Measurements from ENCODE around the gene PCNT. TPM values are rescaled to one million over a fixed set of nuclear protein-coding genes. Genes with fewer than 3 reads are reported as not detected.

The PCNT gene
- total and polyA plus RNA-seq, 10 of the 15 experiments (the other 5 are each of a cell fraction or from before 2014, with no cell fraction given): 2.9 to 39.6 (median 20.5) TPM

DNA sequence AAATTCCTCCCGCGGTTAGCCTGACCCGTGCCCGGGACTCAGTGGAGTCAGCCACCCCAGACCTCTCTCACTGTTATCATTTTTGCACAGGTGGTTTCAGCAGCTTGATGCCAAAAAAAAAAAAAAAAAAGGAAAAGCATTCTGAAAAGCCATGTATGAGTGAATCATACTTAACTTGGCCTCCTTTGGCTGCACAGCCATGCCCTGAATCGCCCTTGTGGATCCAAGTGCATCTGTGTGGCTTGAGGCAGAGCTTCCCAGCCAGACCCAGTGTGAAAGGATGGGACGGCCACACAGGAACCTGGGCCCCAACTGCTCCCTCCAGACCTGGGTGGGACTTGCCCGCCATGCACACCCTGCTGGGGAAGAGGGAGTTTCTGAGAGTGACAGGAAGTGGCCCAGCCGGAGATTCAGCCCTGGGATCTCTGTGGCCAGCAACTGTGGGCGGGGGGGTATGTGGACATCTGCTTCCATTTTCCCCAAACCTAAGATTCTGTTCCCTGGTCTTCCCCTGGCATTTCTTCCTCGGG, 29.2 kb upstream of the PCNT start:
- ChIA-PET CTCF (interaction anchor here (1.0 kb wide), 1 partner anchor 19 kb away, joined by 3 read pairs; no protein-coding TSS in a partner anchor), RAD21 (ENCODE audit: unreplicated experiment) (no interaction called here), POLR2A (no interaction called here), SMC1A (ENCODE audit: uncharacterized antibody, unreplicated experiment) (no interaction called here)
- Histone ChIP-seq H3K27ac (ENCODE audit: control insufficient read depth, insufficient read depth) (no peak overlapping the region), H3K4me1 (ENCODE audit: control insufficient read depth, insufficient read depth, low read length) (peaks cover 6% of the 10 kb centered on the region), H3K9ac (ENCODE audit: control insufficient read depth, insufficient read depth, low read length) (no peak overlapping the region), H2AFZ (ENCODE audit: control insufficient read depth, low read depth, low read length) (no peak overlapping the region), H3K36me3 (ENCODE audit: control insufficient read depth in 2 of 2, insufficient read depth in 2 of 2, low read length in 1 of 2) (peaks cover 7 to 12% of the 10 kb centered on the region in 2 experiments; a peak in 3 of 4 replicates), H3K27me3 (replicated peaks in 1 of 2; ENCODE audit: control insufficient read depth in 2 of 2, insufficient read depth in 2 of 2, low read length in 1 of 2) (no peaks in the 10 kb centered on the region), H4K20me1 (ENCODE audit: control insufficient read depth, insufficient read depth) (no peaks in the 10 kb centered on the region), H3K4me3 (no peak overlapping the region), H3K4me2 (ENCODE audit: control insufficient read depth, insufficient read depth) (peak overlapping the region; percentile 7; the same call in 1 of the 2 replicates), H3K9me3 (replicated peaks; ENCODE audit: control insufficient read depth, insufficient read depth, low read length) (peaks cover 11% of the 10 kb centered on the region; the same call in 2 of the 3 replicates), H3K79me2 (ENCODE audit: control insufficient read depth, insufficient read depth, low read length) (peaks cover 2% of the 10 kb centered on the region)
- in situ Hi-C loops (cut with MboI): no loop called here
- TF ChIP-seq, protein P1, sequence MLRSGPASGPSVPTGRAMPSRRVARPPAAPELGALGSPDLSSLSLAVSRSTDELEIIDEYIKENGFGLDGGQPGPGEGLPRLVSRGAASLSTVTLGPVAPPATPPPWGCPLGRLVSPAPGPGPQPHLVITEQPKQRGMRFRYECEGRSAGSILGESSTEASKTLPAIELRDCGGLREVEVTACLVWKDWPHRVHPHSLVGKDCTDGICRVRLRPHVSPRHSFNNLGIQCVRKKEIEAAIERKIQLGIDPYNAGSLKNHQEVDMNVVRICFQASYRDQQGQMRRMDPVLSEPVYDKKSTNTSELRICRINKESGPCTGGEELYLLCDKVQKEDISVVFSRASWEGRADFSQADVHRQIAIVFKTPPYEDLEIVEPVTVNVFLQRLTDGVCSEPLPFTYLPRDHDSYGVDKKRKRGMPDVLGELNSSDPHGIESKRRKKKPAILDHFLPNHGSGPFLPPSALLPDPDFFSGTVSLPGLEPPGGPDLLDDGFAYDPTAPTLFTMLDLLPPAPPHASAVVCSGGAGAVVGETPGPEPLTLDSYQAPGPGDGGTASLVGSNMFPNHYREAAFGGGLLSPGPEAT (IDR thresholded peaks at IDR 0.05; ENCODE audit: low read depth): 0 out of 2 replicates have a peak, but pooled peaks have one; percentile 24
- TF ChIP-seq NR2F1 (conservative IDR thresholded peaks at IDR 0.05) (no peak), IKZF1 (conservative IDR thresholded peaks at IDR 0.05) (0 out of 2 replicates have a peak, but pooled peaks have one; percentile 27), SPI1 (IDR thresholded peaks at IDR 0.05; ENCODE audit: borderline replicate concordance, insufficient read depth, low read depth, low read length) (peak; percentile 45; the same call in 1 of the 2 replicates)
- TF ChIP-seq, protein P2, sequence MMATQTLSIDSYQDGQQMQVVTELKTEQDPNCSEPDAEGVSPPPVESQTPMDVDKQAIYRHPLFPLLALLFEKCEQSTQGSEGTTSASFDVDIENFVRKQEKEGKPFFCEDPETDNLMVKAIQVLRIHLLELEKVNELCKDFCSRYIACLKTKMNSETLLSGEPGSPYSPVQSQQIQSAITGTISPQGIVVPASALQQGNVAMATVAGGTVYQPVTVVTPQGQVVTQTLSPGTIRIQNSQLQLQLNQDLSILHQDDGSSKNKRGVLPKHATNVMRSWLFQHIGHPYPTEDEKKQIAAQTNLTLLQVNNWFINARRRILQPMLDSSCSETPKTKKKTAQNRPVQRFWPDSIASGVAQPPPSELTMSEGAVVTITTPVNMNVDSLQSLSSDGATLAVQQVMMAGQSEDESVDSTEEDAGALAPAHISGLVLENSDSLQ (IDR thresholded peaks at IDR 0.05): peak; percentile 60
- ATAC-seq: peak; percentile 83
- FAIRE-seq: no peak
- no peak for DNase-seq (ENCODE audit: low read depth, low spot score)
- 17% methylated on average over 10 of the region's 10 CpGs for WGBS (ENCODE audit: insufficient coverage, insufficient replicate concordance, low lambda C conversion rate, missing lambda C conversion rate)
- intact Hi-C loops (cut with micrococcal nuclease; ENCODE audit: unreplicated experiment): no loop called here
- BruUV-seq (replicated peaks): no TSS peak
